ENCODE measurements around the gene RHOT2. TPM values are rescaled to one million over a fixed set of nuclear protein-coding genes. Genes with fewer than 3 reads are reported as not detected.

Gene RHOT2
- total RNA-seq, 1 donor from 2014 or later: 57.9 TPM

- DNase-seq (ENCODE audit: low spot score): no peak
- ATAC-seq: no peak
Measured at GRCh38 chr16:694187-694862, 26.4 kb downstream of the RHOT2 start.

DNA sequence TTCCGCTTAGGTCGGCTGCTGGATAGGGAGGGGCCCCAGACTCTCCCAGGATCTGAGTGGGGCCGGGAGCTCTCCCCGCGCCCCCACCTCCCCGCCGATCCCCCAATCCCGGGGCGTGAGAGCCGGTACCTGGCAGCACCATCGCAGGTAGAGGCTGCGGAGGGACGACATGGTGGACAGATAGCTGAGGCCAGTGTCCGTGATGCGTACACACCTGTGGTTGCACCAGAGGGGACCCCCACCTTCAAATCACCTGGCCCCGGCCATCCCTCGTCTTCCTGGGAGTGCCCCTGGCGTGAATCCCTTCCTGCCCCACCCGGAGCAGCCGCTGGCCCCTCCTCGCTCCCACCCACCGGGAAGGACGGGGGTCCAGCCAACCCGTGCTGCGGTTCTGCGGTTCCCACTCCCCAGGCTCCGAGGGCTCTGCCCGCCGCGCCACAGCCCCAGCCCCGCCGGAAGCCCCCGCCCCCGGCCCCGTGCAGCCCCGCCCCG lies 27.0 kb downstream of the RHOT2 start:
- ATAC-seq (no peak), DNase-seq (ENCODE audit: low spot score) (no peak)

GRCh38 chr16:695355-696089 lies 27.6 kb downstream of the RHOT2 start:
- DNase-seq (ENCODE audit: low spot score): no peak
- ATAC-seq: peak; percentile 35

- DNase-seq (ENCODE audit: low spot score) (no peak), ATAC-seq (no peak)
Measured at GRCh38 chr16:698911-699671, 31.2 kb downstream of the RHOT2 start.

- ATAC-seq: peak; percentile 76
- DNase-seq (ENCODE audit: low spot score): no peak
Measured at GRCh38 chr16:700684-701584, 33.0 kb downstream of the RHOT2 start.

- DNase-seq (ENCODE audit: low spot score): no peak
- no peak for ATAC-seq
Measured at GRCh38 chr16:702341-702740, 34.4 kb downstream of the RHOT2 start.

DNA sequence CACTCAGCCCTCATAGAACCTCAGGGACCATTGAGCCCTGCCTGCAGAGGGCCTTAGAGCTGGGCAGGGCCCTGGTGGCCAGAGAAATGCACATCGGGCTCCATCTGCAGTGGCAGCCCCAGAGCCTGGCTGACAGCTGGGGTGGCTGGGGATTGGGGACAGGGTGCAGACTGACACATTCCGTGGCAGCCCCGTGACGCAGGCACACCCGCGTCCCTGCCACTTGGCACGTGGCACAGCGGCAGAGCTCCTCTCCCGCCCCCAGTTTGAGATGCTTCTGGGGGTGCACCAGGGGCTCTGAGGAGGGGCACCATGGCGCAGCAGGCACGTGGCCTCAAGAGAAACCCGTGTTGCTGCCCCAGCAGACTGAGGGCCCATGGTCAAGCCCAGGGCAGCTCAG lies 35.5 kb downstream of the RHOT2 start:
- no peak for DNase-seq (ENCODE audit: low spot score)

DNA sequence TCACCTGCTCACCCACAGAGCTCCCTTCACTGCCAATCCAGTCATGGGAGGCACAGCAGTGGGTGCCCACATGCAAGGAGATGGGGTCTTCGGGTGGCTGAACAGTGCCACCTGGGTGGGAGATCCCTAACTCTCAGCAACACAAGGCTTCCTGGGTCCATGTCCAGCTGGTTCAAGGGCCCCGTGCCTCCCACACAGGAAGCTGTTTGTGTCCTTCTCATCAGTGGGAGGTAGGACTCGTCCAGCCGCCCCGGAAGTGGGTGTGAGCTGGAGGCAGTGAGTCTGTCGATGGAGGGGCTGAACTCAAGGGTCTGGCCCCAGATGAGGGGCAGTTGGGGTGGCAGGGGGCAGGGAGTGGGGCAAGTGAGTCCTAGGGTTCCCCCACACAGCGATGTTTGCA lies 36.1 kb downstream of the RHOT2 start:
- ATAC-seq (no peak), DNase-seq (ENCODE audit: low spot score) (no peak)

More for the DNA sequence above, 35.5 kb downstream of the RHOT2 start:
- no peak for ATAC-seq

- no peak for DNase-seq (ENCODE audit: low spot score)
Measured at GRCh38 chr16:704552-705380, 36.8 kb downstream of the RHOT2 start.

DNA sequence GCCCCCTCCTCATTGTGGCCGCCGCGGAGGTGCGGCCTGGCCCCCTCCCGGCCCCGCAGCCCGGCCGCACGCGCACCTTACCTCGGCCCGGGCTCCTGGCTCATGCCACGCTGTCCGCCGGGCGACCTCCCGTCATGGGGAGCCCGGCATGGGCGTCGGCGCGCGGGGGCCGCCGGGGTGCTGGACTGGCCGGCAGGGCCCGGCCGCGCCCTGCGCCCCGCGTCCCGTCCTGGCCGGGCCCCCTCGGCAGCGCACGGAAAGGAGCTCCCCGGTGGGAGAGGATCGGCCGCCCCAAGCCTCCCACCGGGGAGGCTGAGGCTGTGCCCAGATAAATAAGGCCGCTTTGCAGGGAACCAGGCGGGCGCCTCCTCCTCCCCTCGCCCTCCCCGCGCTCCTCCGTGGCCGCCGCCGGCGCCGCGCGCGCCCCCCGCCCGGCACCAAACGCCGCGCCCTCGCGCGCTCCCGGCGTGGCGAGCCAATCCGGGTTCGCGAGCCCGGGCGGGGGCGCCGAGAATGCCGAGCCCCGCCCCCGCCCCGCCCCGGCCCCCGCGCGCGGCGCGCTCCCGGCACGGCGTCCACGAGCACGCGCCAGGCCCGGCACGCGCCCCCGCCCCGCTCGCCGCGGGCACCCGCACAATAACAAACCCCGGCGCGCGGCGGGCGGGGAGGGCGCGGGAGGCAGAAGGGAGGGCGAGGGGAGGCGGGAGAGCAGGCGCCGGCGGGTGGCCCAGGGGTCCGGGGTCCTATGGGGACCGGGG lies 37.7 kb downstream of the RHOT2 start, which contains the start of gene FBXL16:
FBXL16 (minus strand) TSS at position 371 of the 758 bp plus-strand sequence. CDS start 8,396 bp downstream, outside the sequence.
- DNase-seq (ENCODE audit: low spot score) (no peak), ATAC-seq (no peak)

More at GRCh38 chr16:704552-705380, 36.8 kb downstream of the RHOT2 start:
- no peak for ATAC-seq

DNA sequence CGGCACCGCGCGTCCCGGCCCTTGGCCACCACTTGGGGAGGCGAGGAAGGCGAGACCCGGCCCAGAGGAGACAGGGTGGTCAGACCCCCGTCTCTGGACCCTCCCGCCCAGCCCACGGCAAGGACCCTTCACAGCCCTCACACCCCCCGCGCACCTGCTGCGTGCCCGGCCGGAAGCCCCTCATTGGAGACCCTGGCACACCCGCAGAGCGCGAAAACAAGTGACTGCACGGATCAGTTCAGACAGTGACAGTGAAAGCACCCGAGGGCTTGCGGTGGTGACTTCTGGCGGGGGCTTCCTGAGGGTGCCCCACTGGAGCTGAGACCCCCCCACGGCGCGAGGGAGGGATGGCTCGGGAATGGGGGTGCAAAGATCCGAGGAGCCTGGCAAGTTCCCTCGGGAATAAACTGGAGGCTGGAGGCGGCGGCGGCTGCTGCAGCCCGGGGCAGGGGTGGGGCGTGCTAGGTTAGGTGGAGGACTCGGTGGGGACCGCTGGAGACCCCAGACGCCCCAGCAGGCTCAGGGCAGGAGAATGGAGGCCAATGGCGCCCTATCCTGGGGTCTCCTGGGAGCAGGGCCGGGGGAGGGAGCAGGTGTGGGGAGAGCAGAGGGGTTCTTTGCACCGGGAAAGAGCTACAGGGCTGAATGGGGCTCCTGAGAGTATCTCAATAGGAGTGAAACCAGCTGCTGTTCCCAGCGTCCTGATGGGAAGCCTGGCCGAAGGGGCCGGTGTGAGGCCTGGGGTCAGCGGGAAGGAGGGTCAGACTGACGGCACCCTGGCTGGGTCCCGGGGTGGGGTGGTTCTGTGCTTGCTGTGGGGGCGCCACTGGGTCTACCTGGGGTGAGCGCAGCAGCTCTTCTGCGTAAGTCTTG lies 38.5 kb downstream of the RHOT2 start:
- no peak for ATAC-seq
- DNase-seq (ENCODE audit: low spot score): no peak

GRCh38 chr16:707062-707538 lies 39.2 kb downstream of the RHOT2 start:
- ATAC-seq (no peak), DNase-seq (ENCODE audit: low spot score) (no peak)

GRCh38 chr16:708019-708418 lies 40.1 kb downstream of the RHOT2 start:
- no peak for DNase-seq (ENCODE audit: low spot score)
- no peak for ATAC-seq

DNA sequence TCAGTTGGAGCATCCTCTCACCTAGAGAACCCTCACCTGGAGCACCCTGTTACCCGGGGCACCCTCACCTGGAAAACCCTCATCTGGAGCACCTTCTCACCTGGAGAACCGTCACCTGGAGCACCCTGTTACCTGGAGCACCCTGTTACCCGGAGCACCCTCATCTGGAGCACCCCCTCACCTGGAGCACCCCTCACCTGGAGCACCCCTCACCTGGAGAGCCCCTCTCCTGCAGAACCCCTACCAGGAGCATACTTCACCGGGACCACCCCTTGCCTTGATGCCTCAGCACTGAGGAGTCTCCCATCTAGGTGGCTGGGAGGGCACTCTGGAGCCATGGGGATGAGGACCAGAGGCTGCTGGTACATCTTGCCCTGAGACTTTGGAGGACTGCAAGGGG lies 41.0 kb downstream of the RHOT2 start:
- ATAC-seq (no peak), DNase-seq (ENCODE audit: low spot score) (no peak)

DNA sequence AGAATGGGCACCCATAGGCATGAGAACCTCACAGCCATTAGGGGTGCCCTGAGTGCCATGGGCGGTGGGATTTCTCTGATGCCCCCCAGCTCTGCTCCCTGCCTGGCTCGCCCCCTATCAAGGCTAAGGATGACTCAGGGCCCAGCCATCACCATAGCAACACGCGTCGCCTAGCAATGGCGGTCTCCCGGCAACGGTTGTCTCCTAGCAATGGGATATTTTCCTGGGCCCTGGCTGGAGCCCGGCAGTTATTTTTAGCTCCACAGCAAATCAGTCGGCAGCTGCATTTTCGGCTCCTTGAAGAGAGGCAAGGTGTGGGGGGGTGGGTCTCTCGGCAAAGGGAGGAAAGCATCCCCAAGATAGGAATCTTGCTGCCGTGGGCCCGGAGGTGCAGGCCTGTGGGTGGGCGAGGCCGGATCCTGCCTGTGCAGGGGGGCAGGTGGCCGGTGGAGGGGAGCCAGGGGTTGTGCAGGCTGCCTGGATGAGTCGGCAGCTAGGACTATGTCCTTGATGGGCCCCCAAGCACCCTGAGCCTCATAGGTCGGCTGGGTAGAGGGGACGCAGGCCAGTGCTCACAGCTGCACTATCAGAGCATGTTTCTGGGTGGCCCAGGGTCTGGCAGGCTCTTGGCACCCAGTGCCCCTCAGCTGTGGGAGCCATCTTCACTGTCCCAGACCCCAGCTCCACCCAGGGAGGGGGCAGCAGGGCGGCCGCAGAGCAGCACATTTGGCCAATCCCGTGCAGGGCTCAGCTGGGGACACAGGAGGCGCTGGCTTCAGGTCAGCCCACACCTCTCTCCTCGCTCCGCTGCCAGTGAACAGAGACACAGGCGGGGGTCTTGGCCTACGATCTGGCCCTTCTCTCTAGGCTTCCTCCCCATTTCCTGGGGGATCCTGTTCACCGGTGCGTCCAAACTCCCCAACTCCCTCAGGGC lies 41.9 kb downstream of the RHOT2 start:
- DNase-seq (ENCODE audit: low spot score) (no peak), ATAC-seq (no peak)

GRCh38 chr16:710500-711075 lies 42.7 kb downstream of the RHOT2 start:
- ATAC-seq (no peak), DNase-seq (ENCODE audit: low spot score) (no peak)
